Gastroesophageal sphincter (tissue), 3 donors: ENCODE results near the gene IL11RA.
A peak's percentile ranks its signal among the peaks of the same experiment; 100 is the strongest.

ENCODE experiments used
- CTCF ChIP-seq, 4 experiments: fragments of 200-600 bp in 2 of 4; fragments of 450-650 bp in 2 of 4; sonication (generic) in 1 of 4; IDR thresholded peaks; one replicate each; pipeline ENCODE4 v1.5.1; 2017 to 2019; ENCODE audit warnings: antibody characterized with exemption in 4 of 4, mild to moderate bottlenecking in 2 of 4, moderate library complexity in 2 of 4
- POLR2AphosphoS5 ChIP-seq: sonication (generic); formaldehyde crosslinking; IDR thresholded peaks from one replicate; pipeline ENCODE4 v1.6.1; 2017; ENCODE audit warnings: antibody characterized with exemption

GRCh38 chr9:34701023-34701768, 49.2 kb downstream of the IL11RA start:
- no peak for TF ChIP-seq POLR2AphosphoS5
- peak; percentile 79 to 96 (median 84) for TF ChIP-seq CTCF (IDR thresholded peaks at IDR 0.05)
